K562 (cell line): ENCODE data around the gene CCSER2. TPM values are rescaled to one million over a fixed set of nuclear protein-coding genes. Genes with fewer than 3 reads are reported as not detected.

ENCODE experiments used
- ADNP ChIP-seq: fragments of 200-800 bp; sonication (Bioruptor generic); IDR thresholded peaks from 2 replicates; pipeline ENCODE4 v1.6.1; 2016; ENCODE audit warnings: missing genetic modification characterization, missing compliant biosample characterization
- HDAC1 ChIP-seq, 2 experiments: fragments of 450-650 bp; IDR thresholded peaks; 2 replicates each; pipeline ENCODE4 v1.6.1; 2016 to 2017; ENCODE audit warnings: inconsistent platforms in 1 of 2, mild to moderate bottlenecking in 1 of 2, moderate library complexity in 1 of 2
- PYGO2 ChIP-seq: fragments of 450-650 bp; IDR thresholded peaks from 2 replicates; pipeline ENCODE4 v1.6.1; 2016; ENCODE audit warnings: mild to moderate bottlenecking, missing genetic modification characterization, moderate library complexity, missing compliant biosample characterization
- RFX5 ChIP-seq: IDR thresholded peaks from 2 replicates; pipeline ENCODE4 v1.6.1; 2011; ENCODE audit warnings: low read depth, mild to moderate bottlenecking, improper control_type of control experiment, low read length
- ZNF395 ChIP-seq: fragments of 200-800 bp; sonication (Bioruptor generic); IDR thresholded peaks from 2 replicates; pipeline ENCODE4 v1.6.1; 2017; ENCODE audit warnings: missing genetic modification characterization, missing compliant biosample characterization
- ZNF584 ChIP-seq: fragments of 200-800 bp; sonication (Bioruptor generic); IDR thresholded peaks from 2 replicates; pipeline ENCODE4 v1.6.1; 2016; ENCODE audit warnings: low read depth, mild to moderate bottlenecking, missing genetic modification characterization, missing compliant biosample characterization
- polyA plus RNA-seq, 8 experiments: library from polyadenylated mRNA; depleted of rRNA in 4 of 8; stranded (reverse) in 5 of 8; unstranded in 3 of 8; fragments of >200 nt; fragmentation: Nextera tagmentation in 2 of 8; fragmentation: Illumina TruSeq in 1 of 8; extraction: Ambion mirVana in 2 of 8; extraction: Trizol in 1 of 8; gene quantifications; 2 replicates each; pipeline versions ENCODE4 v1.2.1 to v1.2.3, GENCODE V29; 2011 to 2014; ENCODE audit warnings: inconsistent platforms in 1 of 8, missing spikeins in 1 of 8
- total RNA-seq, 7 experiments: library from RNA; depleted of rRNA in 6 of 7; stranded (reverse); fragments of >200 nt in 6 of 7; fragmentation: Illumina TruSeq in 2 of 7; extraction: Trizol in 2 of 7; gene quantifications; 2 replicates each; pipeline versions ENCODE4 v1.2.1 to v1.2.3, GENCODE V29; 2011 to 2021; ENCODE audit warnings: low replicate concordance in 1 of 7
- TF ChIP-seq, protein P1 (sequence below): fragments of 200-600 bp; sonication (generic); IDR thresholded peaks from one replicate; pipeline ENCODE4 v1.6.1; 2012; ENCODE audit warnings: mild to moderate bottlenecking, low read depth, low read length, inconsistent platforms

The CCSER2 gene
- total and polyA plus RNA-seq, 9 of the 15 experiments (the other 6 are each of a cell fraction or from before 2014, with no cell fraction given): 2.7 to 15.1 (median 9.7) TPM

DNA sequence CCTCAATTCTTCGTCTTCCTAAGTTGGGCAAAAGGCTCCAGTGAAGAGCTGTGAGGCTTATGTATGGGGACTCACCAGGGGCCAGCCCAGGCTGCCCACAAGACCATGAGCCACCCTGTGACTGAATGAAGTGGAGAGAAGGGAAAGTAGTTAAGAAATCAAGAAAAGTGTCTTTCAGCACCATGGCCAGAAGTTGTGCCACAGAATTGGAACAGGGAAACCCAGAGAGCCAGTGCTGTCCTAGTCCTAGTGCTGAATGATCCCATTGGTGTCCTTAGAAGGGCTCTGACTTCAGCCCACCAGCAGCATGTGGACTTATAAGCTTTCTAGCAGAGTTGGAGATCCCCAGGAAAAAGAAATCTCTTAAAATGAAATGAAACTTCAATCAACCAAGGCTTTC, 37.0 kb upstream of the CCSER2 start (continued):
- peak; percentile 59; the same call in 1 of the 2 replicates for TF ChIP-seq ZNF584 (CRISPR knock-in tag)
- TF ChIP-seq RFX5: no peak
- peak; percentile 36; the same call in 1 of the 2 replicates for TF ChIP-seq PYGO2 (tag)
- peak; percentile 78; the same call in 1 of the 2 replicates for TF ChIP-seq ZNF395 (CRISPR knock-in tag)
- TF ChIP-seq, protein P1, sequence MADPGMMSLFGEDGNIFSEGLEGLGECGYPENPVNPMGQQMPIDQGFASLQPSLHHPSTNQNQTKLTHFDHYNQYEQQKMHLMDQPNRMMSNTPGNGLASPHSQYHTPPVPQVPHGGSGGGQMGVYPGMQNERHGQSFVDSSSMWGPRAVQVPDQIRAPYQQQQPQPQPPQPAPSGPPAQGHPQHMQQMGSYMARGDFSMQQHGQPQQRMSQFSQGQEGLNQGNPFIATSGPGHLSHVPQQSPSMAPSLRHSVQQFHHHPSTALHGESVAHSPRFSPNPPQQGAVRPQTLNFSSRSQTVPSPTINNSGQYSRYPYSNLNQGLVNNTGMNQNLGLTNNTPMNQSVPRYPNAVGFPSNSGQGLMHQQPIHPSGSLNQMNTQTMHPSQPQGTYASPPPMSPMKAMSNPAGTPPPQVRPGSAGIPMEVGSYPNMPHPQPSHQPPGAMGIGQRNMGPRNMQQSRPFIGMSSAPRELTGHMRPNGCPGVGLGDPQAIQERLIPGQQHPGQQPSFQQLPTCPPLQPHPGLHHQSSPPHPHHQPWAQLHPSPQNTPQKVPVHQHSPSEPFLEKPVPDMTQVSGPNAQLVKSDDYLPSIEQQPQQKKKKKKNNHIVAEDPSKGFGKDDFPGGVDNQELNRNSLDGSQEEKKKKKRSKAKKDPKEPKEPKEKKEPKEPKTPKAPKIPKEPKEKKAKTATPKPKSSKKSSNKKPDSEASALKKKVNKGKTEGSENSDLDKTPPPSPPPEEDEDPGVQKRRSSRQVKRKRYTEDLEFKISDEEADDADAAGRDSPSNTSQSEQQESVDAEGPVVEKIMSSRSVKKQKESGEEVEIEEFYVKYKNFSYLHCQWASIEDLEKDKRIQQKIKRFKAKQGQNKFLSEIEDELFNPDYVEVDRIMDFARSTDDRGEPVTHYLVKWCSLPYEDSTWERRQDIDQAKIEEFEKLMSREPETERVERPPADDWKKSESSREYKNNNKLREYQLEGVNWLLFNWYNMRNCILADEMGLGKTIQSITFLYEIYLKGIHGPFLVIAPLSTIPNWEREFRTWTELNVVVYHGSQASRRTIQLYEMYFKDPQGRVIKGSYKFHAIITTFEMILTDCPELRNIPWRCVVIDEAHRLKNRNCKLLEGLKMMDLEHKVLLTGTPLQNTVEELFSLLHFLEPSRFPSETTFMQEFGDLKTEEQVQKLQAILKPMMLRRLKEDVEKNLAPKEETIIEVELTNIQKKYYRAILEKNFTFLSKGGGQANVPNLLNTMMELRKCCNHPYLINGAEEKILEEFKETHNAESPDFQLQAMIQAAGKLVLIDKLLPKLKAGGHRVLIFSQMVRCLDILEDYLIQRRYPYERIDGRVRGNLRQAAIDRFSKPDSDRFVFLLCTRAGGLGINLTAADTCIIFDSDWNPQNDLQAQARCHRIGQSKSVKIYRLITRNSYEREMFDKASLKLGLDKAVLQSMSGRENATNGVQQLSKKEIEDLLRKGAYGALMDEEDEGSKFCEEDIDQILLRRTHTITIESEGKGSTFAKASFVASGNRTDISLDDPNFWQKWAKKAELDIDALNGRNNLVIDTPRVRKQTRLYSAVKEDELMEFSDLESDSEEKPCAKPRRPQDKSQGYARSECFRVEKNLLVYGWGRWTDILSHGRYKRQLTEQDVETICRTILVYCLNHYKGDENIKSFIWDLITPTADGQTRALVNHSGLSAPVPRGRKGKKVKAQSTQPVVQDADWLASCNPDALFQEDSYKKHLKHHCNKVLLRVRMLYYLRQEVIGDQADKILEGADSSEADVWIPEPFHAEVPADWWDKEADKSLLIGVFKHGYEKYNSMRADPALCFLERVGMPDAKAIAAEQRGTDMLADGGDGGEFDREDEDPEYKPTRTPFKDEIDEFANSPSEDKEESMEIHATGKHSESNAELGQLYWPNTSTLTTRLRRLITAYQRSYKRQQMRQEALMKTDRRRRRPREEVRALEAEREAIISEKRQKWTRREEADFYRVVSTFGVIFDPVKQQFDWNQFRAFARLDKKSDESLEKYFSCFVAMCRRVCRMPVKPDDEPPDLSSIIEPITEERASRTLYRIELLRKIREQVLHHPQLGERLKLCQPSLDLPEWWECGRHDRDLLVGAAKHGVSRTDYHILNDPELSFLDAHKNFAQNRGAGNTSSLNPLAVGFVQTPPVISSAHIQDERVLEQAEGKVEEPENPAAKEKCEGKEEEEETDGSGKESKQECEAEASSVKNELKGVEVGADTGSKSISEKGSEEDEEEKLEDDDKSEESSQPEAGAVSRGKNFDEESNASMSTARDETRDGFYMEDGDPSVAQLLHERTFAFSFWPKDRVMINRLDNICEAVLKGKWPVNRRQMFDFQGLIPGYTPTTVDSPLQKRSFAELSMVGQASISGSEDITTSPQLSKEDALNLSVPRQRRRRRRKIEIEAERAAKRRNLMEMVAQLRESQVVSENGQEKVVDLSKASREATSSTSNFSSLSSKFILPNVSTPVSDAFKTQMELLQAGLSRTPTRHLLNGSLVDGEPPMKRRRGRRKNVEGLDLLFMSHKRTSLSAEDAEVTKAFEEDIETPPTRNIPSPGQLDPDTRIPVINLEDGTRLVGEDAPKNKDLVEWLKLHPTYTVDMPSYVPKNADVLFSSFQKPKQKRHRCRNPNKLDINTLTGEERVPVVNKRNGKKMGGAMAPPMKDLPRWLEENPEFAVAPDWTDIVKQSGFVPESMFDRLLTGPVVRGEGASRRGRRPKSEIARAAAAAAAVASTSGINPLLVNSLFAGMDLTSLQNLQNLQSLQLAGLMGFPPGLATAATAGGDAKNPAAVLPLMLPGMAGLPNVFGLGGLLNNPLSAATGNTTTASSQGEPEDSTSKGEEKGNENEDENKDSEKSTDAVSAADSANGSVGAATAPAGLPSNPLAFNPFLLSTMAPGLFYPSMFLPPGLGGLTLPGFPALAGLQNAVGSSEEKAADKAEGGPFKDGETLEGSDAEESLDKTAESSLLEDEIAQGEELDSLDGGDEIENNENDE: no peak
- TF ChIP-seq HDAC1 (IDR thresholded peaks at IDR 0.05): peak in 1 of 2 experiments; percentile 78; a peak in 2 of 4 replicates
- TF ChIP-seq ADNP (tag): no peak
